ENCODE data around the gene HPCAL1. TPM values are rescaled to one million over a fixed set of nuclear protein-coding genes. Genes with fewer than 3 reads are reported as not detected.

Gene HPCAL1
- total and polyA plus RNA-seq, 2 experiments from 2014 or later: 8.3 to 25.4 TPM

GRCh38 chr2:10345126-10345525 lies 42.4 kb downstream of the HPCAL1 start:
- Histone ChIP-seq H3K27ac (ENCODE audit: low read depth) (no peak overlapping the region), H4K20me1 (replicated peaks; ENCODE audit: insufficient read depth) (no peaks in the 10 kb centered on the region), H3K9me2 (ENCODE audit: insufficient read depth) (no peaks in the 10 kb centered on the region), H3K79me2 (replicated peaks; ENCODE audit: insufficient read depth) (no peaks in the 10 kb centered on the region), H3K27me3 (ENCODE audit: insufficient read depth) (no peaks in the 10 kb centered on the region), H3F3A (replicated peaks; ENCODE audit: low read depth) (no peaks in the 10 kb centered on the region), H3K4me1 (ENCODE audit: insufficient read depth) (0 out of 2 replicates have a peak, but pooled peaks cover 3% of the 10 kb centered on the region), H2AFZ (no peak overlapping the region), H3K36me3 (ENCODE audit: insufficient read depth) (no peaks in the 10 kb centered on the region), H3K4me2 (no peak overlapping the region), H3K4me3 (no peak overlapping the region)
- DNase-seq (ENCODE audit: low spot score) (no peak), ATAC-seq (no peak)
- Mint-ChIP-seq H3K36me3 (ENCODE audit: low read depth) (no peaks in the 10 kb centered on the region), H3K4me3 (no peak overlapping the region), H3K27ac (no peak overlapping the region; the same call in 1 of the 2 replicates), H3K27me3 (ENCODE audit: insufficient read depth, low read depth, poor library complexity) (peaks cover 2% of the 10 kb centered on the region), H3K9me3 (no peaks in the 10 kb centered on the region), H3K4me1 (peaks cover 15% of the 10 kb centered on the region)
- TF ChIP-seq ZNF114 (CRISPR knock-in tag; IDR thresholded peaks at IDR 0.05) (no peak), ZNF331 (CRISPR knock-in tag; IDR thresholded peaks at IDR 0.05; ENCODE audit: low read depth) (no peak), ETS1 (IDR thresholded peaks at IDR 0.05) (no peak), CREB1 (CRISPR knock-in tag; IDR thresholded peaks at IDR 0.05; ENCODE audit: low read depth) (no peak)

GRCh38 chr2:10345813-10346212 lies 43.1 kb downstream of the HPCAL1 start:
- H3K9me2 ChIP-seq (ENCODE audit: insufficient read depth): no peaks in the 10 kb centered on the region
- no peak overlapping the region for H3K27ac Mint-ChIP-seq
- H2AFZ ChIP-seq: no peak overlapping the region
- H3K27ac ChIP-seq (ENCODE audit: low read depth): no peak overlapping the region
- H3K4me3 Mint-ChIP-seq: no peak overlapping the region
- no peak for ATAC-seq
- peaks cover 2% of the 10 kb centered on the region for H3K27me3 Mint-ChIP-seq (ENCODE audit: insufficient read depth, low read depth, poor library complexity)
- no peaks in the 10 kb centered on the region for H4K20me1 ChIP-seq (replicated peaks; ENCODE audit: insufficient read depth)
- no peak for DNase-seq (ENCODE audit: low spot score)
- no peak overlapping the region for H3K4me3 ChIP-seq
- 0 out of 2 replicates have a peak, but pooled peaks cover 3% of the 10 kb centered on the region for H3K4me1 ChIP-seq (ENCODE audit: insufficient read depth)
- no peaks in the 10 kb centered on the region for H3K79me2 ChIP-seq (replicated peaks; ENCODE audit: insufficient read depth)
- H3K9me3 Mint-ChIP-seq: no peaks in the 10 kb centered on the region
- H3K36me3 Mint-ChIP-seq (ENCODE audit: low read depth): no peaks in the 10 kb centered on the region
- no peak overlapping the region for H3K4me2 ChIP-seq
- no peaks in the 10 kb centered on the region for H3K27me3 ChIP-seq (ENCODE audit: insufficient read depth)
- H3K4me1 Mint-ChIP-seq: peaks cover 15% of the 10 kb centered on the region
- H3K36me3 ChIP-seq (ENCODE audit: insufficient read depth): no peaks in the 10 kb centered on the region
- H3F3A ChIP-seq (replicated peaks; ENCODE audit: low read depth): no peaks in the 10 kb centered on the region
- TF ChIP-seq CREB1 (CRISPR knock-in tag; IDR thresholded peaks at IDR 0.05; ENCODE audit: low read depth) (no peak), CTCF (conservative IDR thresholded peaks at IDR 0.05; ENCODE audit: low read depth in 2 of 2) (no peak), STAT1 (IDR thresholded peaks at IDR 0.05; ENCODE audit: unreplicated experiment) (no peak), REST (IDR thresholded peaks at IDR 0.05; ENCODE audit: unreplicated experiment) (no peak), EZH2phosphoT487 (IDR thresholded peaks at IDR 0.05; ENCODE audit: unreplicated experiment) (no peak), ZNF114 (CRISPR knock-in tag; IDR thresholded peaks at IDR 0.05) (no peak), EZH2 (IDR thresholded peaks at IDR 0.05; ENCODE audit: low read depth, unreplicated experiment) (no peak)

Measured in GM23338 (cell line).